Loucy (cell line): ENCODE data around the gene ACCS.

Experiments
- H2AFZ ChIP-seq: fragments of 200-600 bp; sonication (generic); 2 replicates; pipeline ENCODE4 v1.6.0; 2016; ENCODE audit warnings: antibody characterized with exemption, mild to moderate bottlenecking, low read length, moderate library complexity
- H3F3A ChIP-seq: fragments of 200-600 bp; 2 replicates; pipeline ENCODE4 v1.6.0; 2016; ENCODE audit warnings: antibody characterized with exemption, low read depth, mild to moderate bottlenecking
- H3K27me3 ChIP-seq: fragments of 200-600 bp; sonication (generic); 2 replicates; pipeline ENCODE4 v1.6.1; 2014; ENCODE audit warnings: low read length, mild to moderate bottlenecking; ENCODE audit not compliant: insufficient read depth, poor library complexity, severe bottlenecking
- H3K36me3 ChIP-seq: fragments of 200-600 bp; sonication (generic); 2 replicates; pipeline ENCODE4 v1.6.1; 2016; ENCODE audit warnings: low read length; ENCODE audit not compliant: insufficient read depth
- H3K4me1 ChIP-seq: fragments of 200-600 bp; sonication (generic); 2 replicates; pipeline ENCODE4 v1.5.1; 2014; ENCODE audit warnings: low read length, mild to moderate bottlenecking; ENCODE audit not compliant: insufficient read depth, poor library complexity, severe bottlenecking
- H3K4me2 ChIP-seq: fragments of 200-600 bp; sonication (generic); 2 replicates; pipeline ENCODE4 v1.6.0; 2014; ENCODE audit warnings: antibody characterized with exemption, low read length, low read depth, mild to moderate bottlenecking; ENCODE audit not compliant: poor library complexity, severe bottlenecking
- H3K4me3 ChIP-seq: fragments of 200-600 bp; sonication (generic); 2 replicates; pipeline ENCODE4 v1.5.1; 2014; ENCODE audit warnings: low read length, mild to moderate bottlenecking, mixed read lengths; ENCODE audit not compliant: poor library complexity, severe bottlenecking
- H3K79me2 ChIP-seq: fragments of 200-600 bp; sonication (generic); 2 replicates; pipeline ENCODE4 v1.6.1; 2014; ENCODE audit warnings: low read length; ENCODE audit not compliant: insufficient read depth
- H3K9ac ChIP-seq: fragments of 200-600 bp; sonication (generic); 2 replicates; pipeline ENCODE4 v1.6.0; 2014; ENCODE audit warnings: mild to moderate bottlenecking, low read depth, low read length, moderate library complexity; ENCODE audit not compliant: poor library complexity, severe bottlenecking
- H3K9me2 ChIP-seq: fragments of 200-600 bp; sonication (generic); replicated peaks from 2 replicates; pipeline ENCODE4 v1.6.1; 2016; ENCODE audit warnings: low read depth, low read length, mixed read lengths
- H3K9me3 ChIP-seq: fragments of 200-600 bp; sonication (generic); 2 replicates; pipeline ENCODE4 v1.6.1; 2014; ENCODE audit warnings: mild to moderate bottlenecking, antibody characterized with exemption, low read length, low read depth; ENCODE audit not compliant: insufficient read depth
- H4K20me1 ChIP-seq: fragments of 200-600 bp; sonication (generic); 2 replicates; pipeline ENCODE4 v1.6.0; 2014; ENCODE audit warnings: antibody characterized with exemption, low read length, mild to moderate bottlenecking; ENCODE audit not compliant: insufficient read depth, poor library complexity, severe bottlenecking
- EZH2phosphoT487 ChIP-seq: fragments of 200-600 bp; IDR thresholded peaks from 2 replicates; pipeline ENCODE4 v1.6.1; 2018; ENCODE audit warnings: antibody characterized with exemption, mild to moderate bottlenecking, moderate library complexity, borderline replicate concordance
- TF ChIP-seq, protein P1 (sequence below): fragments of 200-600 bp; sonication (generic); conservative IDR thresholded peaks from 2 replicates; pipeline ENCODE4 v1.5.1; 2014; ENCODE audit warnings: mild to moderate bottlenecking, antibody characterized with exemption, low read length

The ACCS gene

GRCh38 chr11:44051171-44051570, 14.9 kb upstream of the ACCS start:
- Histone ChIP-seq H3K4me1 (no peaks in the 10 kb centered on the region), H4K20me1 (no peaks in the 10 kb centered on the region), H3F3A (no peaks in the 10 kb centered on the region), H3K9ac (no peak overlapping the region), H2AFZ (no peak overlapping the region), H3K4me3 (no peak overlapping the region), H3K79me2 (no peaks in the 10 kb centered on the region), H3K36me3 (no peaks in the 10 kb centered on the region), H3K9me2 (no peaks in the 10 kb centered on the region), H3K9me3 (no peaks in the 10 kb centered on the region), H3K4me2 (no peak overlapping the region), H3K27me3 (no peaks in the 10 kb centered on the region)
- TF ChIP-seq, protein P1, sequence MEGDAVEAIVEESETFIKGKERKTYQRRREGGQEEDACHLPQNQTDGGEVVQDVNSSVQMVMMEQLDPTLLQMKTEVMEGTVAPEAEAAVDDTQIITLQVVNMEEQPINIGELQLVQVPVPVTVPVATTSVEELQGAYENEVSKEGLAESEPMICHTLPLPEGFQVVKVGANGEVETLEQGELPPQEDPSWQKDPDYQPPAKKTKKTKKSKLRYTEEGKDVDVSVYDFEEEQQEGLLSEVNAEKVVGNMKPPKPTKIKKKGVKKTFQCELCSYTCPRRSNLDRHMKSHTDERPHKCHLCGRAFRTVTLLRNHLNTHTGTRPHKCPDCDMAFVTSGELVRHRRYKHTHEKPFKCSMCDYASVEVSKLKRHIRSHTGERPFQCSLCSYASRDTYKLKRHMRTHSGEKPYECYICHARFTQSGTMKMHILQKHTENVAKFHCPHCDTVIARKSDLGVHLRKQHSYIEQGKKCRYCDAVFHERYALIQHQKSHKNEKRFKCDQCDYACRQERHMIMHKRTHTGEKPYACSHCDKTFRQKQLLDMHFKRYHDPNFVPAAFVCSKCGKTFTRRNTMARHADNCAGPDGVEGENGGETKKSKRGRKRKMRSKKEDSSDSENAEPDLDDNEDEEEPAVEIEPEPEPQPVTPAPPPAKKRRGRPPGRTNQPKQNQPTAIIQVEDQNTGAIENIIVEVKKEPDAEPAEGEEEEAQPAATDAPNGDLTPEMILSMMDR: no peak
- TF ChIP-seq EZH2phosphoT487: no peak

DNA sequence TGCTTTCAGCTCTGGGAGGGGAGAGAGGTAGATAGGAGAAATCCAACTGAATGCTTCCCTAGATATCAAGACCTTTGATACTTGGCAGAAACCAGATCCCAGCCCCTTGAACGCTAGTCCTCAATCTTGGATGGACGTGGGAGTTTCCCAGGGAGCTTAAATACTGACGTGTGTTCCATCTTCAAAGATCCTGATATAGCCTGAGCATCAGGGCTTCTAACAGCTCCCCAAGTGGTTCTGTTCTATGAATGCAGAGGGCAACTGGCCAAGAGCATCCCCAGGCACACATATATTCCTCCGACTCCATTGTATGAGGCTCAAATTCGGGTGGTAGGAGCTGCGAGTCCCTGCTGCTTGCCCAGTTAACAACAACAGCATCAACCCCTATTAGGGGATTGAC, 8.7 kb upstream of the ACCS start:
- Histone ChIP-seq H4K20me1 (no peaks in the 10 kb centered on the region), H3K9me3 (no peaks in the 10 kb centered on the region), H3K9me2 (no peaks in the 10 kb centered on the region), H3K4me2 (no peak overlapping the region), H3K4me3 (no peak overlapping the region), H3K79me2 (no peaks in the 10 kb centered on the region), H3K9ac (no peak overlapping the region), H3K27me3 (no peaks in the 10 kb centered on the region), H3F3A (no peaks in the 10 kb centered on the region), H3K4me1 (no peaks in the 10 kb centered on the region), H3K36me3 (no peaks in the 10 kb centered on the region), H2AFZ (no peak overlapping the region)
- TF ChIP-seq, protein P1: no peak
- no peak for TF ChIP-seq EZH2phosphoT487

GRCh38 chr11:44058275-44058674, 7.8 kb upstream of the ACCS start:
- Histone ChIP-seq H3K4me1 (no peaks in the 10 kb centered on the region), H3K36me3 (no peaks in the 10 kb centered on the region), H3K4me3 (no peak overlapping the region), H3K9me2 (no peaks in the 10 kb centered on the region), H3K79me2 (no peaks in the 10 kb centered on the region), H2AFZ (no peak overlapping the region), H3K27me3 (no peaks in the 10 kb centered on the region), H3K4me2 (no peak overlapping the region), H4K20me1 (no peaks in the 10 kb centered on the region), H3K9ac (no peak overlapping the region), H3K9me3 (no peaks in the 10 kb centered on the region), H3F3A (no peaks in the 10 kb centered on the region)
- TF ChIP-seq EZH2phosphoT487: no peak
- TF ChIP-seq, protein P1: no peak
